HG03175 (cell line): ENCODE measurements around the gene TUBA8.
"Not testable (repeated sequence)": the region's sequence is repeated elsewhere in the genome, so short reads cannot be mapped to it uniquely, and the experiment has no call there.

Experiments used
- ATAC-seq: cut with Tn5 transposase; IDR thresholded peaks from one replicate; pipeline ENCODE4 v1.9.1; 2021; ENCODE audit warnings: mild to moderate bottlenecking, moderate library complexity; ENCODE audit not compliant: unreplicated experiment

Gene TUBA8

DNA sequence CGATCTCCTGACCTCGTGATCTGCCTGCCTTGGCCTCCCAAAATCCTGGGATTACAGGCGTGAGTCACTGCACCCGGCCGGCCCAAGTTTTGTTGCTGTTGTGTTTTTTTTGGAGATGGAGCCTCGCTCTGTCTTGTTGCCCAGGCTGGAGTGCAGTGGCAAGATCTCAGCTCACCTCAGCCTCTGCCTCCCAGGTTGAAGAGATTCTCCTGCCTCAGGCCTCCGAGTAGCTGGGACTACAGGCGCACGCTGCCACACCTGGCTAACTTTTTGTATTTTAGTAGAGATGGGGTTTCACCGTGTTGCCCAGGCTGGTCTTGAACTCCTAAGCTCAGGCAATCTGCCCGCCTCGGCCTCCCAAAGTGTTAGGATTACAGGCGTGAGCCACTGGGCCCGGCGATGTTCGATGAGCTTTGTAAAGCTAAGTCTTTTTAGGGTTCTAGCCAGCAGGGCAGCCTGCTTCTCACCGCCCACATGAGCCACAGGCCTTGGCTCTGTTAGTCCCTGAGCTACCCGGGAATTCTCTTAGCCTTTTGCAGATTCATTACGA is 12.9 kb downstream of the TUBA8 start:
- not testable (repeated sequence) for ATAC-seq

DNA sequence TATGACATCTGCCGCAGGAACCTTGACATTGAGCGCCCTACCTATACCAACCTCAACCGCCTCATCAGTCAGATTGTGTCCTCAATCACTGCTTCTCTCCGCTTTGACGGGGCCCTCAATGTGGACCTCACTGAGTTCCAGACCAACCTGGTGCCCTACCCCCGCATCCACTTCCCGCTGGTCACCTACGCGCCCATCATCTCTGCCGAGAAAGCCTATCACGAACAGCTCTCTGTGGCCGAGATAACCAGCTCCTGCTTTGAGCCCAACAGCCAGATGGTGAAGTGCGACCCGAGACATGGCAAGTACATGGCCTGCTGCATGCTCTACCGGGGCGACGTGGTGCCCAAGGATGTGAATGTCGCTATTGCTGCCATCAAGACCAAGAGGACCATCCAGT is 16.0 kb downstream of the TUBA8 start:
- no peak for ATAC-seq

DNA sequence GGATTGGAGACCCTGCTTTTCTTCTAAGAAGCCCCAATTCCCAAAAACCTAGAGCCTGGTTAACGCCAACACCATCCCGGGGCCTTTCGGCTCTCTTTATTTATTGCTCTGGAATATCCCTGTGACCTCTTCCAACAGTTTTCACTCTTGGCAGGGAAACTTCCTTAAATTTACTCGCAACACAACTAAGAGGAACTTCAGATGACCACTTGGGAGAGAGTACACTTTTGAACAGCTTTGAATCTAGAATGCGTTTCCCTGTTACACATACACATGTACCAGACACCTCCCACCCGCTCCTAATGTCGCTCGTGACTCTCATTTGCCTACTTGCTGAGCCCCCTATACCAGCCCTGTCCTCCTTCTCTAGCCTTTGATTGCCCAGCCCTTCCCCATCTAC is 19.4 kb downstream of the TUBA8 start:
- ATAC-seq = no peak

DNA sequence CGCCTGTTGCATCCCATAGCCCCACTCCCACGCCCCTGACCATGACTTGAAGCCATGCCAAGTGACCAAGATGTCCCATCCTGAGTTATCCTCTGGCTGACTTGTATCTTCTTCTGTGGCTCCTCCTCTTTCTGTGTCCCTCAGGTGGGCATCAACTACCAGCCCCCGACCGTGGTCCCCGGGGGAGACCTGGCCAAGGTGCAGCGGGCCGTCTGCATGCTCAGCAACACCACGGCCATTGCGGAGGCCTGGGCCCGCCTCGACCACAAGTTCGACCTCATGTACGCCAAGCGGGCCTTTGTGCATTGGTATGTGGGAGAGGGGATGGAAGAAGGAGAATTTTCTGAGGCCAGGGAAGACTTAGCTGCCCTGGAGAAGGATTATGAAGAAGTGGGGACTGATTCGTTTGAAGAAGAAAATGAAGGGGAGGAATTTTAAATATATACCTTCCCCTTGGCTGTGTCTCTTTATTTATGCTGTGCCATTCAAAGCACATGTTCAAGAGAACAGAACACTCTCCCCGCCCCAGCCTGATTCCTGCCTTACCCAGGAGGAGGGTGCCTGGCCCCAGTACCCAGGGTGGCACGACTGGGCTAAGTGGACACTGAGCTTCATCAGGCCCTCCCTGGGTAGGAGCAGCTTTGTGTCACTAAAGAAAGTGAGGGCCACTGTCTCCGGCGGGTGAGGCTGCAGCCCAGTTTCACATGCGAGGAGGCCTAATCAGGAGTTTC is 20.3 kb downstream of the TUBA8 start:
- no peak for ATAC-seq

DNA sequence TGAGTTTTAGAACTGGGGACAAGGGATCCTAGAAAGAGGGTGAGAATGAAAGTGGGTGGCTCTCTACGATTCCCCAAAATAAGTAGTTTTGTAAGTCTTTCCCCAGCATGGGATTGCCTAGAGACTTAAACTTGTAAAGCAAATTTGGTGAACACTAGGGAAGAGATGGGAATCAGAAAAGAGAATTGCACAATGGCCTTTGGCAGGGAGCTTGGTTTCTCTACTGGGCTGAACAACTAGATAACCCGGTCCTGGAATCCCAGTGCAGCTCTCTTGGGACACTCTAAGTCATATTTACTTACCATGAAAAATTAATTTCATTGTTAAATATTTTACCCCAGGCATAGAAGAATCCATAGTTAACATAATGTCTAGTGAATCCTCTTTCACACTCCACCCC is 22.8 kb downstream of the TUBA8 start:
- no peak for ATAC-seq

DNA sequence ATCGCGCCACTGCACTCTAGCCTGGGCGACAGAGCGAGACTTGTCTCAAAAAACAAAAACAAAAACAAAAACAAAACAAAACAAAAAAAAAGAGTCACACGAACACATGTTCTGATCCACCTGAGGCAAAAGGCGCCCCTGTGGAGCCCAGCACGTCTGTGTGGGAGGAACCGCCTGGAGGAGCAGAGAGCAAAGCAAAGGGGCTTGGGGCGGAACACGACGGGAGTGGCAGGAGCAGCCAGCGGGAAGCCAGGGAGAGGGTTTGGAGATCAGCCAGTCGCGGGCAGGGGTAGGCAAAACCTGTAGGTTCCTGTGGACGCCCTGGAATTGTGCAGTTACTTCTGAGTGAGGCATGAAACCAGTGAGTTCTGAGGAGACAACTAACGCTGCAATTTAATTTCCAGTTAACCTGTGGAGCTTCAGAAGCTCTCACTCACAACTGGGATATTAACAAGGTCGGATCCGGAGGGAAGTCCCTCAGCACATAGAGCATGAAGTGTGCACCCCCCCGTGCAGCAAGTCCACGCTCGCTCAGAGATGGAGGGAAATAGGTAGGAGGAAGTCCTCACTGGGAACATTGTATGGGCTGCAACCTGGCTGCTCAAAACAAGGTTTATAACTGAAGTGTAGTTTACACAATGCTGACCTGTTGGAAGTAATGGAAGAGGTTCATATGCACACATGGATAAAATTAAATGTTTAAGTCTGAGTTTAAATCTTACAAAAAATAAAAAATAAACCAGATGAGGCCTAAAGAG is 26.1 kb downstream of the TUBA8 start:
- ATAC-seq = no peak

DNA sequence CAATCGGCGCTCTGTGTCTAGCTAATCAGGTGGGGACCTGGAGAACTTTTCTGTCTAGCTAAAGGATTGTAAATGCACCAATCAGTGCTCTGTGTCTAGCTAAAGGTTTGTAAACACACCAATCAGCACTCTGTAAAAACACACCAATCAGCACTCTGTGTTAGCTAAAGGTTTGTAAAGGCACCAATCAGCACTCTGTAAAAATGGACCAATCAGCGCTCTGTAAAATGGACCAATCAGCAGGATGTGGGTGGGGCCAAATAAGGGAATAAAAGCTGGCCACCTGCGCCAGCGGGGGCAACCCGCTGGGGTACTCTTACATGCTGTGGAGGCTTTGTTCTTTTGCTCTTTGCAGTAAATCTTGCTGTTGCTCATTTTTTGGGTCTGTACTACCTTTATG is 30.4 kb downstream of the TUBA8 start:
- ATAC-seq = not testable (repeated sequence)

DNA sequence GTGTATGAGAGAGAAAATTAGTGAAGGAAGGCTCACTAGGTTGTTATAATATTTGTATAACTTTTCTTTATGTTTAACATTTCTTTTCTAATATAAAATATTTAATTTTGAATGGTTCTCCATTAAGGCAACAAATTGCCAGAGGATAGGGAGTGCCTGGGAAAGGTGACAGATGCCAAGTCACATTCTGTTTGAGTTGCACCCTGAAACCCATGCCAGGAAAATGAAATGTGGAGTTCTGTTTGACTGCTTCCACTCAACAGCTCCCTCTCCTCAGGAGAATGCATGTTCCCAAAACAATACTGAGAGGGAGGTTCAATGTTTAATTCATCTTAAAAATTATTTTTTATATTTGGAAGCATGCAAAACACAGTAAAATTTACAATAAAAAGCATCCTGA is 33.5 kb downstream of the TUBA8 start:
- no peak for ATAC-seq

DNA sequence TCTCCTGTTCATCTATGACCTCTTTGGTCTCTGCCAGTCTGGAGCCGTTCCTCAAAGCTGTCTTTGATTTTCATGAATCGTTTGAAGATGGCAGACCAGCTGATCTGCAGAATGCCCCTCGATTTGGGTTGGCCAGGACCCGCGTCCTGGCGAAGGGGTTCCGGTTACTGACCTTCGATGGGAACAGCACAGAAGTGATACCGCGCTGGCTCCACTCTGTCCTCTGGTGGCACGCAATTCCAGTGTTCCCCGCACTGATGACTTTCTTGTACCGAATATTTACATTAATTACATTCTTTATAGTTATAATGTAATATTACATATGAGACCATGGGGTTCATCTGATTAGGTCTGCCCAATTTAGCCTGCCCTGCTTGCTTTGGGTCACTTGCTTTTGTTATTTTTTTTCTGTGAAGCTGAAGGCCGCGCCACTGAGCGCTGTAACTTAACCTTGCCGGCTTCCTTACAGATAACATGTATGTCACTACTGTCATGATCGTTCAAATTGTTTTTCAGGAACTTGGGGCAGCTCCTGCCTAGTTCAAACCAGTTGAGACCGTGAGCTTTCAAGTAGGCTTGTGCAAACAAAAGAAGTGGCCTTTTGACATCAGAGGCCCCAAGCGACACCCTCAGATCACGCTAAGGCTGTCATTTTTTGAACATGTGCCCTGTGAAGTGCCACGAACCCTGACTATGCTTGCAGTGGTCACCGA is 35.2 kb downstream of the TUBA8 start:
- ATAC-seq = no peak

DNA sequence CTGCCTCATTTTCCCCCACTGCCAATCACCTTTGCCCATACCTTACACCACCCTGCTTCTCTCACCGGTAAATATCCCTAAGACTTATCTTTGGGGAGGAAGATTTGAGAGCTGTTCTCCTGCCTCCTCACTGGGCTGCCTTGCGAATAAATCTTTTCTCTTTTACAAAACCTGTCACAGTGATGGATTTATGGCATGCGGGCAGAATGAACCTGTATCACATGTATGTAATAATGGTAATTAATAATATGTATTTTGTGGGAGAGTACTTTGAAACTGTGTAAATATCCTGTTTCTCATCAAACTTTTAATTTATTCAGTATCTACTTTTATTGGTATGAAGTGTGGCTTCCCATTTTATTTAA is 35.8 kb downstream of the TUBA8 start:
- ATAC-seq = no peak

DNA sequence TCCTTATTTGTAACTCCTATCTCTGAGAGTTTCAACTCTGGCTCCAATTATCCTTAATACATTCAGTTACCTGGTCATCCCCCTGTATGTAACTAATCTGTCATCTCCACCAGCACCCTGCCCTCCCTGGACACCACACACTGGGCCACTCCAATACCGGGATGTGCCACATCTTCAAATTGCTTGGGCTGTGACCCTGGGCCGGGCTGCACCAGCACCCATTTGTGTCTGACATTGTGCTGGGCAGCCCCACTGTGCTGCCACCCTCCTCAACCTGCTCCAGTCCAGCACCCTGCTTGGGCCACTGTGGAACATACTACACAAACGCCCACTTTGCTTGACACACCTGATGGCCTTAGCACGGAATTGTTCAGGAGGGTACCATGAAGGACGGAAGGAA is 37.2 kb downstream of the TUBA8 start:
- no peak for ATAC-seq

DNA sequence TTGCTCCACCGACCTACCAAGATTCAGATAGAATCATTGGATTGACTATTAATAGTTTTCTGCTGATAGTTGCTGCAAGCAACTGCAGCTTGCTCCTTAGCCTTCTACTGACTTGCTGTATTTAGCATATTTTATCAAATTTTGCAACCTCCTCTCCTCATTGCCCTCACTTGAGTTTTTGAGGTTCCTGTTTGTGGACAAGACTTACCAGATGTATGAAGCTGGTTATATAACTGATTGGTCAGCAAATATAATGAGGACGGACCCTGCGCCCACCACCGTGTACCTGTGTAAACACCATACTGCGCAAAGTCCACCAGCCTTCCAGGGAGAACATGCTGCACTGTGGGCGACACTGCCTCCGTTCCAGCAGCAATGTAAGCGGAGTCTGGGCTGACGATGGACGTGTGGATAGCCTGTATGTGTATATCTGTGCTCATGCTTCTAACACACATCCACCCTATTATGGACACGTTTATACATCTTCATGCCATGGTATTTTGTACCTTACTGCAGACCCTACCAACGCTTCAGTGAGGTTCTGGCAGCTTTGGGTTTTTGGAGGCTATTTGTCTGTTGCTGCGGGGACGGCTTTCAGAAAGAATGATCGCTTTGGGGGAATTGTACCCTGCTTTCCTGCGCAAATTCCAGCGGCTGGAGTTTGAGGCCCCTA is 37.8 kb downstream of the TUBA8 start:
- no peak for ATAC-seq

DNA sequence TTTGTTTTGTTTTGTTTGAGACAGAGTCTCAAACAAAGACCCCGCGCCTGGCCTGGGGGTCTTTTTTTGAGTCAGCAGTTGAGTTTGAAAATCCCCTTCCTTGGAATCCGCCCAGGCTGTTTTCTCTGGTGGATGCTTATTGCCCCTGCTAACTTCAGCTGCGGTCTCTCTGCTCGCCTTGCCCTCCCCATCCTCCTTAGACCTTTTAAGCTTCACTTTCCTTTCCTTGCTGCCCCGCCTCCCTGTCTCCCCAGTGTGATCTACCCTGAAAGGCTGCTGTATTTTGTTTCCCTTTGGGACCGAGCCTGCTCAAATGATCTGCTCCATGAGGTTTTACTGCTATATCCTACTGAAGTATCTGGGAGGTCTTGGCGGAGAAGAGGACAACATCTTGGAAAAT is 41.9 kb downstream of the TUBA8 start:
- no peak for ATAC-seq

DNA sequence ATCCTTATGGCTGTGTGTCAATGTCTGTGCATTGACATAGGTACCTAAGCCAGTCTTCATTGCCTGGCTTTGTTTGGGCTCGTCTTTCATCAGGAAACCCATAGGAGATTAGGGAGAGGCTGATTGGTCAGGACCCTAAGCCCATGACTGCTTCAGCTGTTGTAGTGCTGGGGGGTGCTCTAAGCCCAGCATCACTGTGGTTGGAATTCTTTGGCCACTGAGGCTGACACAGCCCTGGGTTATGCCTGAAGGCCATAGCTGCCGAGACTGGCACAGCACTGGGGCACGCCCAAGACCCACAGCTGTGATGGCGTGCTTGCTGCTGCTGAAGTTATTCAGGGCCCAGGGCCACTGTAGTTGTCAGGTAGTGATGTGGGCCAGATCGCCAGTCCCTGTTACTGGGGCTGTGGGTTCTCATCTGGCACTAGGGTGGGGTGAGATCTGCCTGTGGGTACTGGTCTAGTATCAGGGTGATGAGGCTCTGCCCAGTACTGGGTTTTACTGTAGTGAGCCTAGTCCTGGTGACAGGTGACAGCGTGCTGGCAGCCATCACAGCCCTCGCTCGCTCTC is 44.3 kb downstream of the TUBA8 start:
- ATAC-seq = no peak

DNA sequence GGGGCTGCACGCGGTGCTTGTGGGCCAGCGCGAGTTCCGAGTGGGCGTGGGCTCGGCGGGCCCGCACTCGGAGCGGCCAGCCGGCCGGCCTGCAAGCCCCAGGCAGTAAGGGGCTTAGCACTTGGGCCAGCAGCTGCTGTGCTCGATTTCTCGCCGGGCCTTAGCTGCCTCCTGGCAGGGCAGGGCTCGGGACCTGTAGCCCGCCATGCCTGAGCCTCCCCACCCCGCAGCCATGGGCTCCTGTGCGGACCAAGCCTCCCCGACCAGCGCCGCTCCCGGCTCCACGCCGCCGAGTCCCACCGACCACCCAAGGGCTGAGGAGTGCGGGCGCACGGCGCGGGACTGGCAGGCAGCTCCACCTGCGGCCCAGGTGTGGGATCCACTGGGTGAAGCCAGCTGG is 44.9 kb downstream of the TUBA8 start:
- not testable (repeated sequence) for ATAC-seq

DNA sequence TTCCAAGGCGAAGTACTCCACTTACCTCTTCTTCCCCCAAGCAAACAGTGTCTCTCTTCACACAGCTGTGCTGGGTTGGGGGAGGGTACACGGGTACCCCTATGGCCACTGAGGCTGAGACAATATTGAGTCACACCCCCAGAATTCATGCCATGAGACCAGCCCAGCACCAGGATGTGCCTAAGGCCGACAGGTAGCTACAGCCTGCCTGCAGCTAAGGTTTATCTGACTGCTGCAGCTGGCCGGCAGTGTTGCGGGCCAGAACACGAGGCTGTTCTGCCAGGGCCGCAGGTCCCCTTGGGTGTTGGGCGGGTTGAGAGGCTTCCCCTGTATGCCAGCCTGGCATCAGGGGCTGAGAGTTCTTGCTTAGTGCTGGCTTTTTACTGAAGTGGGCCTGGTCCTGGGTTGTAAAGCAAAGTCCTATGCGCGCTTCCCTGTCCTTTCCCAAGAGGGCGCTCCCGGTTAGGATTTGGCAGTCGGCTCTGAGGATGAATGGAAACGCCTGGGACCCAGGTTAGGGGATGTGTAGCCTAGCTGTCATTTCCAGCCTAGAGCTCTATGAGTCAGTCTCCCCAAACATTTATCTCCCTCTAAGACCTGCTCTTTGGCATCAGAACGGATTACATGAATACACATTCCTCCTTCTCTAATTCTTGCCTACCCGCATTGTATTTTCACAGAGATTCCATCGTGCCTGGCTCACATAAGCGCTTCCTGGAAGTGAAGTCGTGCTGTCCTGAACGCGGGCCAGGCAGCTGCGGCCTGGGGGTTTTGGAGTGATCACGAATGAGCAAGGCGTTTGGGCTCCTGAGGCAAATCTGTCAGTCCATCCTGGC is 46.5 kb downstream of the TUBA8 start:
- ATAC-seq = no peak

DNA sequence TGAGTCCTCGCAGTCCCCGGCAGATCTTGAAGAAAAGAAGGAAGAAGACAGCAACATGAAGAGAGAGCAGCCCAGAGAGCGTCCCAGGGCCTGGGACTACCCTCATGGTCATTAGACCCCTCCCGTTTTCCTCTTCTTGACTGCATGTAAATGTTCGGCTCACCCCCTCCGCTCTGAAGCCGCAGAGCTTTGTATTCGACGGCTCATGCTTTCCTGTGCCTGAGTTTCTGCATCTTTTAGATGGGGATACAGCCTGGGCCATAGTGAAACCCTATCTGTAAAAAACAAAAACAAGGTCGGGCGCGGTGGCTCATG is 47.1 kb downstream of the TUBA8 start:
- no peak for ATAC-seq

DNA sequence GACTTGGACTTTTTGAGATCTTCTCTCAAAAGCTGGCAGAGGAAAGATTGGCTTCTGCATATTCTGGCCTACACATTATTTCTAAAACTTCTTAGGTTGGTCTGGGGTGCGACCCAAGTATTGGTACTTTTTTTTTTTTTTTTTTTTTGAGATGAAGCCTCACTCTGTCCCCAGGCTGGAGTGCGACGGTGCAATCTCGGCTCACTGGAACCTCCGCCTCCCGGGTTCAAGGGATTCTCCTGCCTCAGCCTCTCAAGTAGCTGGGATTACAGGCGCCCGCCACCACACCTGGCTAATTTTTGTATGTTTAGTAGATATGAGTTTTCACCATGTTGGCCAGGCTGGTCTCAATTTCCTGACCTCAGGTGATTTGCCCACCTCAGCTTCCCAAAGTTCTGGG is 50.0 kb downstream of the TUBA8 start:
- ATAC-seq = not testable (repeated sequence)

DNA sequence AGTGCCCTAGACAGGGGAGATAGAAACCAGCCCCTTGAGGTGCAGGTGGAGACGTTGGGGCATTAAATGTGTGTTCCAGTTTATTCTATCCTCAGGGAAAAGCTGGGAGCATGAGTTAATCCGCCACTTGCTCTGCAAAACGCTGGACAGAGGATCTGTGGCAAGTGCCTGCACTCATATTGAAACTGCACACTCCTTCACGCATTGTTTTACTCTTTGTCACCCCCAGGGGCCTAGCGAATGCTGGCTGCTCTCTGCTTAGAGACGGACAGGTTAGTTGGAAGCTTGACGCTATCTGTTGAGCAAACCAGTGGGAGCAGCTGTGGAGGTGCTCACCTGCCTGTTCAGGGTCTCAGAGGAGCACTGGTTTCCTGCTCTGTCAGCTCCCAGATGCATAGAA is 53.2 kb downstream of the TUBA8 start:
- ATAC-seq = peak; percentile 52

DNA sequence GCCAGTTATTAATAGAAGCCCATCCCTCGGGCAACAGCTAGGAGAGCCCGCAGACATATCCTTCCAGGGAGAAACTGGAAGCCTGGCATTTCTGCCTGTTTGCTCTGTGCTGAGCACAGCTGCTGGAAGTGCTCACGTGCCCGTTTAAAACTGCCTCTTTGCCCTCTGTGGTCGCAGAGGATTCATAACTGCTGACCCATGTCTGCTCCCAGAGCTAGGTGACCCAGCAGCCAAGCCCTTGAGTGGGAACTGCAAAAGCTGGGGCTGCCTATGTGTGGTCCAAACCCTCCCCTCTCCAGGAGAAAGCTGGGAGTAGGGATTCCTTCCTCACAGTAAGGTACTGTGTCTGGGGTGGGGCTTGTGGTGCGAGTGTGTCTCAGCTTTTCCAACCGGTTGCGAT is 54.0 kb downstream of the TUBA8 start:
- not testable (repeated sequence) for ATAC-seq
